ENCODE results near the gene EGFL8. TPM values are rescaled to one million over a fixed set of nuclear protein-coding genes. Genes with fewer than 3 reads are reported as not detected.

EGFL8 gene
- total RNA-seq, result 14.3 to 16.3 TPM (median 15.4 TPM) in 3 replicates
- long read RNA-seq, result 0 reads

DNA sequence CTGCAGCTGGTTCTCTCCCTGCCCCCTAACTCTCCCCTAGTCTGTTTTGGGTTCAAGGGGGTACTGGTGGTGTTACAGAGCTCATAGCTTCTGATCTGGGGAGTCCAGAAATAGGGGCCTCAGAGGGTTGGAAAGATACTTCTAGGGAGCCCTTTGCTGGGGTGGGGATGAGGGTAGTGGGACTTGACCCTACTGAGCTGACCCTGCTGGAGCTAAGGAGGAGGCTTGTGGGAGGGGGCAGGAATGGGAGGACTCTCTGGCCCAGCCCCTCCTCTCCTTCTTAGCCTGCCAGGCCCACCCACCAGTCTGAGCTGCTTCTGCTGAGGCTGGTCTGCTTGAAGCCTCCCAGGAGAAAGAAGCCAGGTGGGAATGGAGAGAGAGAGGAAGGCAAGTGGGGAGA is at the start of gene EGFL8:
TSS of gene EGFL8 (plus strand) at position 301 of the 400 bp plus-strand sequence. CDS start 1,571 bp downstream, outside the sequence.
- Mint-ChIP-seq H3K4me3 (ENCODE audit: unreplicated experiment) (no peak within 1 kb of the TSS), H3K4me1 (ENCODE audit: low read depth) (peaks cover 4% of the 10 kb centered on the region), H3K27me3 (ENCODE audit: low read depth) (no peaks in the 10 kb centered on the region), H3K27ac (ENCODE audit: unreplicated experiment) (peak within 1 kb of the TSS; percentile 59), H3K36me3 (ENCODE audit: low read depth) (peaks cover 19% of the 10 kb centered on the region), H3K9me3 (ENCODE audit: low read depth) (no peaks in the 10 kb centered on the region)
- TF ChIP-seq, protein P1, sequence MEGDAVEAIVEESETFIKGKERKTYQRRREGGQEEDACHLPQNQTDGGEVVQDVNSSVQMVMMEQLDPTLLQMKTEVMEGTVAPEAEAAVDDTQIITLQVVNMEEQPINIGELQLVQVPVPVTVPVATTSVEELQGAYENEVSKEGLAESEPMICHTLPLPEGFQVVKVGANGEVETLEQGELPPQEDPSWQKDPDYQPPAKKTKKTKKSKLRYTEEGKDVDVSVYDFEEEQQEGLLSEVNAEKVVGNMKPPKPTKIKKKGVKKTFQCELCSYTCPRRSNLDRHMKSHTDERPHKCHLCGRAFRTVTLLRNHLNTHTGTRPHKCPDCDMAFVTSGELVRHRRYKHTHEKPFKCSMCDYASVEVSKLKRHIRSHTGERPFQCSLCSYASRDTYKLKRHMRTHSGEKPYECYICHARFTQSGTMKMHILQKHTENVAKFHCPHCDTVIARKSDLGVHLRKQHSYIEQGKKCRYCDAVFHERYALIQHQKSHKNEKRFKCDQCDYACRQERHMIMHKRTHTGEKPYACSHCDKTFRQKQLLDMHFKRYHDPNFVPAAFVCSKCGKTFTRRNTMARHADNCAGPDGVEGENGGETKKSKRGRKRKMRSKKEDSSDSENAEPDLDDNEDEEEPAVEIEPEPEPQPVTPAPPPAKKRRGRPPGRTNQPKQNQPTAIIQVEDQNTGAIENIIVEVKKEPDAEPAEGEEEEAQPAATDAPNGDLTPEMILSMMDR (IDR thresholded peaks at IDR 0.05), result no peak
- peak; percentile 26 for DNase-seq (ENCODE audit: low spot score)

DNA sequence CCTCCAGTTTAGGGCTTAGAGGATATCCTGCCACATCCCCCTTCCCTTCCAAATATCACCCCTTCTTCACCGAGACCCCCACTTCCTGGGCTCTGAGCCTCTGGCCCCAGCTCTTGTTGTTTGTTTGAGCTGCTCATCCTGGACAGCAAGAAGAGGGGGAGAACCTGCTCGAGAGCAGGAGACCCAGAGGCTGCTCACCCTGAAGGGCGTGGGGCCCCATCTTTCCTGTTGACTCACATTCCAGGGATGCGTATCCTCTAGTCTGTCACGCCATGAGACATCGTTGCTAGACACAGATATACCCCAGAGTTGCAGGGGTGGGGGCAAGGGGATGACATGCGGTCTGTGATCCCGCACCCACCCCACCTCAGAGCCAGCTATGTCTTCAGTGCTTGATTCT is 49.6 kb upstream of the EGFL8 start:
- H3K9me3 Mint-ChIP-seq (ENCODE audit: low read depth), result no peaks in the 10 kb centered on the region
- H3K27me3 Mint-ChIP-seq (ENCODE audit: low read depth), result peaks cover 3% of the 10 kb centered on the region
- TF ChIP-seq, protein P1 (IDR thresholded peaks at IDR 0.05), result no peak
- peaks cover 14% of the 10 kb centered on the region for H3K36me3 Mint-ChIP-seq (ENCODE audit: low read depth)
- no peak overlapping the region for H3K4me3 Mint-ChIP-seq (ENCODE audit: unreplicated experiment)
- no peak for DNase-seq (ENCODE audit: low spot score)
- peaks cover 29% of the 10 kb centered on the region for H3K4me1 Mint-ChIP-seq (ENCODE audit: low read depth)
- peak overlapping the region; percentile 67 for H3K27ac Mint-ChIP-seq (ENCODE audit: unreplicated experiment)

DNA sequence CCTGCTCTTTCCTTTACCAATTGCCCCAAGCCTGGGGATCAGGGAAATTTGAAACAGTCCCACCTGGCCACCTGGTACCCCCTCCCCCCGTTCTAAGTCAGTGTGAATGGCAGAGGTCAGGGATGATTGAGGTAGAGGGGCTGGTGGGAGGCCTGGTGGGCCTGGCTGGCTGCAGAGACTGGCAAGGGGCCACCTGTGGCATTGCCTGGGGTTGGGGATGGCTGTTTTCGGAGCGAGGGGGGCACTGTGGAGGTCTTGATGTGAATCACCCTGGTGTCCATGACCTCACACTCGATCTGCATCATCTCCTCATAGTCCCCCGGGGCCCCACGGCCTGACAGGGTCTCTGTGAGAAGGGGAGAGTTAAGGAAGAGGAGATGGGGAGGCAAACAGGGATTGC is 48.8 kb upstream of the EGFL8 start:
- Mint-ChIP-seq H3K36me3 (ENCODE audit: low read depth) (peaks cover 14% of the 10 kb centered on the region), H3K4me1 (ENCODE audit: low read depth) (peaks cover 28% of the 10 kb centered on the region), H3K27ac (ENCODE audit: unreplicated experiment) (no peak overlapping the region), H3K9me3 (ENCODE audit: low read depth) (no peaks in the 10 kb centered on the region), H3K27me3 (ENCODE audit: low read depth) (no peaks in the 10 kb centered on the region), H3K4me3 (ENCODE audit: unreplicated experiment) (no peak overlapping the region)
- no peak for DNase-seq (ENCODE audit: low spot score)
- TF ChIP-seq, protein P1 (IDR thresholded peaks at IDR 0.05), result no peak

DNA sequence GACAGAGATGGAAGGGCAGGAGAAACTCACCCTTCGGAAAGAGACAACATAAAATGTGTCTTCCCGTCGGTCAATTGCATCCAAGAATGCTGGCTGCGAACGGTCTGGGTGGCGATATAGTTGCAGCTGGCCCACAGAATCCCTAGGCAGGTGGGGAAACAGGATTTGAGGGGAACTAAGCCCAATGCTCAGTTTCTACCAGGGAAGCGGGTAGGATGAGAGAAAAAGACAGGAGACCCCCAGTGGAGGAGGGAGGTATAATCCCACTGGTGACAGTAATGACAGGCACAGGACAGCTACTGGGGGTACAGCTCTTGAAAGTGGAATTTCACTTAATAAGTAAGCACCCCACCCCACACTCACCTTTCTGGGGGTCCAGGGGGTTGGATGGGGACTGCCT is 47.7 kb upstream of the EGFL8 start:
- TF ChIP-seq, protein P1 (IDR thresholded peaks at IDR 0.05), result peak; percentile 72
- no peak for DNase-seq (ENCODE audit: low spot score)
- Mint-ChIP-seq H3K27me3 (ENCODE audit: low read depth) (no peaks in the 10 kb centered on the region), H3K9me3 (ENCODE audit: low read depth) (no peaks in the 10 kb centered on the region), H3K27ac (ENCODE audit: unreplicated experiment) (no peak overlapping the region), H3K4me1 (ENCODE audit: low read depth) (peaks cover 28% of the 10 kb centered on the region), H3K4me3 (ENCODE audit: unreplicated experiment) (no peak overlapping the region), H3K36me3 (ENCODE audit: low read depth) (peaks cover 21% of the 10 kb centered on the region)

DNA sequence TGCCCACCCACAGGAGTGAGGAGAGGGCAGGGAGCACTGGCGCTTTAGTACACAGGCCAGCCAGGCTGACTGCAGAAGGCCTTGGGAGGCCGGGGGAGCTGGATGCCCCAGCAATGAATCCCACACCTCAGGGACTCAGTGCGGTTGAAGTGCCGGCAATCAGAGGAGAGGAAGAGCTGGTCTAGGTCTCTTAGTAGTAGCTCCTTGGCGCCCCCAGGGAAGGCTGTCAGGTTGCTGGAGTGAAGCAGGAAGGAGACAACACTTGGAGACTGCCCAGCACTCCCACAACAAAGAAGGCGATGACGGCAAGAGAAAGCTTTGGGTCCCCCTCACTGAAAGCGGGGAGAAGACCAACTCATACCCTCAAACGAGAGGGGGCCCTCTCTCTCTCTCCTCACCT is 46.9 kb upstream of the EGFL8 start:
- Mint-ChIP-seq H3K27ac (ENCODE audit: unreplicated experiment) (no peak overlapping the region), H3K9me3 (ENCODE audit: low read depth) (no peaks in the 10 kb centered on the region), H3K27me3 (ENCODE audit: low read depth) (no peaks in the 10 kb centered on the region), H3K4me3 (ENCODE audit: unreplicated experiment) (no peak overlapping the region), H3K4me1 (ENCODE audit: low read depth) (peaks cover 28% of the 10 kb centered on the region), H3K36me3 (ENCODE audit: low read depth) (peaks cover 26% of the 10 kb centered on the region)
- DNase-seq (ENCODE audit: low spot score), result no peak
- TF ChIP-seq, protein P1 (IDR thresholded peaks at IDR 0.05), result no peak
